Right ventricle myocardium superior (tissue), 1 donor: ENCODE results near the gene COX11. TPM values are rescaled to one million over a fixed set of nuclear protein-coding genes. Genes with fewer than 3 reads are reported as not detected.

Experiments
- ATAC-seq: fragments of 200-7000 bp; cut with Tn5 transposase; one replicate; pipeline ENCODE4 v1.9.1; 2020; ENCODE audit warnings: mild to moderate bottlenecking; ENCODE audit not compliant: poor library complexity
- DNase-seq: peaks from one replicate; pipeline ENCODE4 v3.0.0-alpha.2; 2020
- intact Hi-C: fragments of 100-400 bp; cut with DNase I; formaldehyde crosslinking; loops from one replicate; pipeline ENCODE4 v1.11.2; 2022
- long read RNA-seq: library from polyadenylated mRNA; unstranded; transcript quantifications from one replicate; pipeline ENCODE4 v2.0.0, GENCODE V29; 2021
- total RNA-seq: library from RNA; stranded (reverse); fragmentation: NEBNext Ultra II Directional; extraction: Animal tissue kit (Norgen Biotek cat#: 25700); gene quantifications from one replicate; pipeline ENCODE4 v1.2.1, GENCODE V29; 2021
- donor health status: DM: no; HTN: yes; CAD: no; lungs with severe emphysema.

The COX11 gene
- total RNA-seq = 62.7 TPM
- long read RNA-seq, transcript COX11-202 (3 exons, 1,108 nt) = minor isoform, 7 of 76 reads
- long read RNA-seq, transcript COX11-201 (4 exons, 2,497 nt) = major isoform, 64 of 76 reads
- long read RNA-seq, partial matches to known transcripts = 1 of 76 reads
- long read RNA-seq, other reads (novel, unspliced or antisense) = 3 of 76 reads

GRCh38 chr17:54968262-54968987 lies at the start of gene COX11, which contains the start of gene STXBP4:
TSS of gene COX11 (minus strand) at chr17:54968654. CDS start at chr17:54968646, 8 bp downstream.
TSS of gene STXBP4 (plus strand) at chr17:54968765. CDS start at chr17:54986220, 17,455 bp downstream.
- peak; percentile 99 for ATAC-seq
- DNase-seq = peak; percentile 96
- intact Hi-C loops = no loop called here

DNA sequence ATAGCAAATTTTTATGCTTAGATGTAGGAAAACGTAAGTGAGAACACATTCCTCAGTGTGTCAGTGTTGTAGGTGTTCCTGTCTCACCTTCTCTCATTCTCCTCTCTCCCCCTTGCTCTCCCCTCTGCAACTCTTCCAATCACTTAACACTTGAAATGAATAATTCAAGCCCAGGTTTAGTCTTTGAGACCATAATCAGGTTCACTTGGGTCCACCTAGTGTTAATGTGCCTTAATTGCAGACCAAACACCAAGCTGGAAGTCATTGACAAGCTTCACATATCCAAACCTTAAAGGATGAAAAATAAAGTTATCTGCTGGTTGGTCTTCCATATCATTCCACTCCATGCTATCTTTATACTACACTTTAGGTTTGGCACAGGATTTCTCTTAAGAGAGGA lies 37.1 kb upstream of the COX11 start:
- intact Hi-C loops = no loop called here
- ATAC-seq (no peak), DNase-seq (no peak)

- intact Hi-C loops = no loop called here
- ATAC-seq = no peak
- DNase-seq = no peak
Observed at GRCh38 chr17:55004484-55004883, 36.0 kb upstream of the COX11 start.

- DNase-seq = no peak
- ATAC-seq = no peak
- intact Hi-C loops = no loop called here
Observed at GRCh38 chr17:55002458-55002857, 34.0 kb upstream of the COX11 start.

- DNase-seq (no peak), ATAC-seq (no peak)
- intact Hi-C loops = no loop called here
Observed at GRCh38 chr17:54996441-54996840, 28.0 kb upstream of the COX11 start.

GRCh38 chr17:54992797-54993639 lies 24.6 kb upstream of the COX11 start:
- ATAC-seq (peak; percentile 60), DNase-seq (no peak)
- intact Hi-C loops = loop anchor here (2.0 to 5.0 kb wide), 2 partner anchors 364 to 519 kb away; partner anchors contain the start of gene SMIM36

DNA sequence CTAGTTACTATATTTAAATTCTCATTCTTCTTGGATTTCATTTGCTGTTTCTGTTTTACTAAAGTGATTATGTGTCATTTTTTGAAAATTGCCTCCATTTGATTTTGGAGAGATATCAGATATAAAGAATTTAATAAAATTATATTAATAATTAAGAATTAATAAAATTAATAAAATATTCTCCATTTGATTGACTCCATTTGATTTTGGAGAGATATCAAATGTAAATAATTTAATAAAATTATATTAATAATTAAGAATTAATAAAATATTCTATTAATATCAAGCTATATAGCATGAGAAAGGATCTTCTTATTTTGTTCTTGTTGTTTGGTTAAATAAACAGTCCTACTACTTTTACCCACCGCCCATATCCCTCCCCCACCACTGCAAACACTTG lies 23.1 kb upstream of the COX11 start:
- ATAC-seq = no peak
- no peak for DNase-seq
- intact Hi-C loops = loop anchor here (5.0 kb wide), 1 partner anchor 521 kb away; the partner anchor contains the start of gene SMIM36

DNA sequence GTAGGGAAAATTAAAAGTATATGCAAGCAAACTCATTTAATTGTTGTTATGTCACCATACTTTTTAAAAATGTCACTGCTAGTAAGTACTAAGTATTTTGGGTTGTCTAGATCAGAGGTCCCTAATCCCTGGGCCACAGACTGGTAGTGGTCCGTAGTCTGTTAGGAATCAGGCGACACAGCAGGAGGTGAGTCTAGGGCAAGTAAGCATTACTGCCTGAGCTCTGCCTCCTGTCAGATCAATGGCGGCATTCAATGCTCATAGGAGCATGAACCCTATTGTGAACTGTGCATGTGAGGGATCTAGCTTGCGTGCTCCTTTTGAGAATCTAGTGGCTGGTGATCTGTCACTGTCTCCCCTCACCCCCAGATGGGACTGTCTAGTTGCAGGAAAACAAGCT lies 21.7 kb upstream of the COX11 start:
- intact Hi-C loops = loop anchor here (5.0 kb wide), 1 partner anchor 522 kb away; the partner anchor contains the start of gene SMIM36
- DNase-seq (no peak), ATAC-seq (no peak)

- intact Hi-C loops = no loop called here
- ATAC-seq = no peak
- no peak for DNase-seq
Observed at GRCh38 chr17:54985476-54985875, 17.0 kb upstream of the COX11 start.

DNA sequence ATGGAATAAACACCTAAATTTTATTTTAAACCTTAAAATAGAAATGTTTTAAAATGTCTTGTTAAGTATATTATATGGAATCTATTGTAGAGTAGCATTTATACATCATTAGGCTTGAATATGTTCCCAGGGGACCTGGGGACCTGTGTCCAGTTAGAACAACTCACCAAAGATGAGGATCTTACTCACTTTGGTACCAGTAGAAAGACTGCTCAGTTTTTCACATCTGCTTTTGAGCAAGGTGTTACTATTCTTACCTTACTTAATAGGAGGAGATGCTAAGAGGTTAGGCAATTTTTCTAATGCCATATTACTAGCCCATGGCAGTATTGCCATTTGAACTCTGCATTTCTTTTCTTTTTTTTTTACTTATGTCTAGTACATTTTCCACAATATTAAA lies 14.8 kb upstream of the COX11 start:
- no peak for ATAC-seq
- intact Hi-C loops = no loop called here

DNA sequence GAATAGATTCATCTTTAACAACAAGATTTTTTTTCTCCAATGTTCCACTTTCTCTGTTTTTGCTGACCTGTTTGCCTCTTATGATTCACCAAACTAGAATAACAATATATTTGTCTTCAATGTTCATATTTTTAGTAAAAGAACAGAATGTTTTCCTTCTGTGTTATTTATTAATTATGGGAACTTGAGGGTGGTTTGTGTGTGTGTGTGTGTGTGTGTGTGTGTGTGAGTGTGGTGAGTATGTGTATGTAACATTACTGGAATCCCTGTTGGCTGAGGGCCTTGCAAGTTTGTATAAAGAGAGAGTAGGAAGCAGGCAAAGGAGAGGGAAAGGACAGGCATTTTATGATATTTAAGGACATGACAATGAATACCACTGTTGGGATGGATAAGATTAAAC lies 13.9 kb upstream of the COX11 start:
- intact Hi-C loops = no loop called here
- ATAC-seq = no peak
- no peak for DNase-seq

More for the DNA sequence above, 14.8 kb upstream of the COX11 start:
- no peak for DNase-seq

GRCh38 chr17:54980375-54980774 lies 11.9 kb upstream of the COX11 start:
- DNase-seq = no peak
- intact Hi-C loops = no loop called here

DNA sequence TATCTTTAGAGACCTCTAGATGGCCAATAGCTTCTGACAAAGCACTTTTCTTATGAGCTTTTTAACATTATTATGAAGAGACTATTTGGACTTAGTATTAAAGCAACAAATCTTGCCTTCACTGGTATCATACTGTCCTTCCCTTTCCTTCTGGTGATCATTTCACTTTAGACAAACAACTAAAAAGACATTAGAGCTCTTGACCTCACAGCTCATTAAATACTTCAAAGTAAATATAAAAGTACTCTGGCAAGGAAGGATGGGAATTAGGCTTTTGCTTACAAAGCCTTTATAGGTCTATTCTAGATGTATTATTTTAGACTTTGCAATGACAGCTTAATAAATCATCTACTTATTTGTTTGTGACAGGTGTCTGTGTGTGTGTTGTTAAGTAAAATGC lies 11.2 kb upstream of the COX11 start:
- ATAC-seq (no peak), DNase-seq (no peak)
- intact Hi-C loops = no loop called here

More at GRCh38 chr17:54980375-54980774, 11.9 kb upstream of the COX11 start:
- no peak for ATAC-seq

- intact Hi-C loops = no loop called here
- ATAC-seq = no peak
- DNase-seq = no peak
Observed at GRCh38 chr17:54977744-54978143, 9.3 kb upstream of the COX11 start.

- ATAC-seq (no peak), DNase-seq (no peak)
- intact Hi-C loops = no loop called here
Observed at GRCh38 chr17:54976316-54976715, 7.9 kb upstream of the COX11 start.

DNA sequence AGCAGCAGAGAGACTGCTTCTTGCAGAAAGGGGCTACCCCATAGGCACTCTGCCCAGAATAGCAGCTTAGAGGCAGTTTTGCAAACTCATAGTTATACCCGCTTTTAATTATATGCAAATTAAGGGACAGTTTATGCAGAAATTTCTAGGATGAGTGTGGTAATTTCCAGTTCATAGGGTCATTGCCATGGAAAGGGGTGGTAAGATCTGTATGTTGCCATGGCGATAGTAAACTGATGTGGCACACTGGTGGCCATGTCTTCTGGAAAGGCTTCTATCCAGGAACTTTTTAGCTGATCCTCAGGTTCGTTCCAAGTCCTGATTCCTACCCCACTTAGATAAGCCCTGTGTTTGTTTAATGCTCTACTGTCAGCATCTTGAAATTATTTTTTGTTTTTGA lies 6.3 kb upstream of the COX11 start:
- no peak for ATAC-seq
- DNase-seq = no peak
- intact Hi-C loops = no loop called here

- DNase-seq = no peak
- intact Hi-C loops = no loop called here
- no peak for ATAC-seq
Observed at GRCh38 chr17:54972406-54973138, 4.1 kb upstream of the COX11 start.

- intact Hi-C loops = no loop called here
- ATAC-seq = no peak
- DNase-seq = no peak
Observed at GRCh38 chr17:54971901-54972300, 3.4 kb upstream of the COX11 start.

DNA sequence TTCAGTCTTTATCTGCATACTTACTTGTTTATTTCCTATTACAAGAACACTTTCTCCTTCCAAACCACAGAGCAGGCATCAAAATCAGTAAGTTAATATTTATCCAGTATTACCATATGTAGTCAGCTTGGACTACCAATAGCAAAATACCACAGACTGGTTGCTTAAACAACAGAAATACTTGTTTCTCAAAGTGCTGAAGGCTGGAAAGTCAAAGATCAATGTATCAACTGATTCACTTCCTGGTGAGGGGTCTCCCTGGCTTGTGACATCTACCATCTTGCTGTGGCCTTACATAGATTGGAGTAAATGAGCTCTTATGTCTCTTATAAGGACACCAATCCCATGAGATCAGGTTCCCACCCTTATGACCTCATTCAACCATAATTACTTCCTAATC lies 2.7 kb upstream of the COX11 start:
- ATAC-seq (no peak), DNase-seq (no peak)
- intact Hi-C loops = no loop called here
